Kidney (tissue), 14 donors: ENCODE measurements around the gene HHAT. TPM values are rescaled to one million over a fixed set of nuclear protein-coding genes. Genes with fewer than 3 reads are reported as not detected.

Experiments
- DNase-seq, 5 donors: peaks; one replicate each; pipeline ENCODE4 v3.0.0-alpha.2; 2013 to 2020
- FAIRE-seq: peaks from 2 replicates; lab custom pipeline; 2012; peaks lifted over from hg19 to GRCh38; lab: Jason Lieb, UNC
- H3K27ac ChIP-seq, 2 donors: one replicate each; pipeline ENCODE4 v1.7.0; 2013; ENCODE audit warnings: low read depth in 2 of 2, low read length in 2 of 2, inconsistent platforms in 1 of 2
- H3K27me3 ChIP-seq: one replicate; pipeline ENCODE4 v1.7.1; 2013; ENCODE audit warnings: low read length, inconsistent platforms; ENCODE audit not compliant: control insufficient read depth, insufficient read depth
- H3K36me3 ChIP-seq, 3 donors: one replicate each; pipeline versions ENCODE4 v1.7.0 to v1.7.1; 2013; ENCODE audit warnings: low read length in 3 of 3, control low read depth in 1 of 3, inconsistent platforms in 1 of 3; ENCODE audit not compliant: insufficient read depth in 3 of 3, control insufficient read depth in 2 of 3
- H3K4me1 ChIP-seq, 3 donors: one replicate each; pipeline versions ENCODE4 v1.7.0 to v1.7.1; 2013; ENCODE audit warnings: low read length in 3 of 3, inconsistent platforms in 1 of 3, low read depth in 1 of 3; ENCODE audit not compliant: control insufficient read depth in 2 of 3, insufficient read depth in 2 of 3
- H3K4me3 ChIP-seq, 3 donors: one replicate each; pipeline versions ENCODE4 v1.7.0 to v1.8.1; 2013; ENCODE audit warnings: low read length in 3 of 3, control low read depth in 1 of 3, inconsistent platforms in 1 of 3
- H3K9ac ChIP-seq, 3 donors: one replicate each; pipeline versions ENCODE4 v1.7.0 to v1.7.1; 2013; ENCODE audit warnings: low read length in 3 of 3, control low read depth in 1 of 3, inconsistent platforms in 1 of 3
- H3K9me3 ChIP-seq, 3 donors: one replicate each; pipeline versions ENCODE4 v1.7.0 to v1.7.1; 2013; ENCODE audit warnings: low read length in 3 of 3, control low read depth in 1 of 3, inconsistent platforms in 1 of 3; ENCODE audit not compliant: control insufficient read depth in 2 of 3, insufficient read depth in 1 of 3
- CTCF ChIP-seq: IDR thresholded peaks from 3 replicates; pipeline ENCODE4 v1.5.1; 2012; ENCODE audit warnings: mild to moderate bottlenecking, moderate library complexity, borderline replicate concordance; ENCODE audit not compliant: insufficient read depth; ENCODE audit errors: extremely low read depth
- intact Hi-C: fragments of 100-400 bp; cut with DNase I; formaldehyde crosslinking; loops from one replicate; pipeline ENCODE4 v1.11.1; 2022
- polyA plus RNA-seq: library from polyadenylated mRNA; stranded (reverse); fragments of 350-450 nt; fragmentation: Illumina TruSeq; extraction: RNeasy Lipid Tissue Mini Kit (QIAGEN cat#74804); gene quantifications from one replicate; pipeline ENCODE4 v1.2.3, GENCODE V29; 2014; ENCODE audit warnings: low read depth, low replicate concordance; ENCODE audit not compliant: insufficient read depth
- total RNA-seq: library from RNA; stranded (reverse); fragmentation: NEBNext Ultra II Directional; extraction: Animal tissue kit (Norgen Biotek cat#: 25700); gene quantifications from one replicate; pipeline ENCODE4 v1.2.1, GENCODE V29; 2021
- donor health status: control.
- donor health status: control.
- donor health status: control.
- donor health status: control.
- donor health status: control.
- donor health status: DM: yes; HTN: yes; CAD: no.
- donor health status: Normal renal cell carcinoma (clear cell type).

The HHAT gene
- total and polyA plus RNA-seq, 2 donors from 2014 or later = 5.5 to 9.7 TPM

DNA sequence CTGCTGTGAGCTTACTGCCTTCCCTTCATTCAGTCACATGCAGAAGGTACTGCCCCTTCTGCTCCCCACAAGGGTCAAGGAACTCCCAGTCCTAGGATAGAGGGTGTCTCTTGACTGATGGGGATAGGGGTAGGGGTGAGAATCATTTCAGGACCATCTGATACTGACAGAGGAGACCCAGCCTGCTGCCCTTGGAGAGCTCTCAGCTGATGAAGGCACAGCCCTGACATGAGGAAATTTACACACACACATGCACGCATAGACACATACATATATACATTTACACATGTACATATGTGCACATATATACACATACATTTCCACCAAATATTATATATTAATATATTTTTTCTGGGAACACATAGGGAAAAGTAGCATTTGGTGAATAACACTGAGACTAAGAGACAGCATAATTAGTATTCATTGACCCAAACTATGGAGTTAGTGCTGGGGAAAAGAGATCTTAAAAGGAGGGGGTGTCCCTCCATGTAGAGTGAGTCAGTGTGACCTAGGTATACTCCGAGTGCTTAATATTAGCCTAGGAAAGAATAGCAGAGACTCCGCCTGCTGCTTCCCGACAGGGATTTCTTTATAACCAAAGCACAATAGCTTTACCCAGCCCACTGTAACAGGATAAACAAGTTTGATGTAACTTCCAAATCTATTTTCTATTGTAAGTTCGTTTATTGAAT, 27.6 kb upstream of the HHAT start:
- H3K4me3 ChIP-seq = no peak overlapping the region
- no peaks in the 10 kb centered on the region for H3K9me3 ChIP-seq
- H3K36me3 ChIP-seq = no peaks in the 10 kb centered on the region
- no peak for TF ChIP-seq CTCF
- intact Hi-C loops = no loop called here
- H3K27me3 ChIP-seq = no peaks in the 10 kb centered on the region
- FAIRE-seq = no peak
- DNase-seq = no peak
- no peaks in the 10 kb centered on the region for H3K4me1 ChIP-seq
- H3K9ac ChIP-seq = no peak overlapping the region
- H3K27ac ChIP-seq = no peak overlapping the region

DNA sequence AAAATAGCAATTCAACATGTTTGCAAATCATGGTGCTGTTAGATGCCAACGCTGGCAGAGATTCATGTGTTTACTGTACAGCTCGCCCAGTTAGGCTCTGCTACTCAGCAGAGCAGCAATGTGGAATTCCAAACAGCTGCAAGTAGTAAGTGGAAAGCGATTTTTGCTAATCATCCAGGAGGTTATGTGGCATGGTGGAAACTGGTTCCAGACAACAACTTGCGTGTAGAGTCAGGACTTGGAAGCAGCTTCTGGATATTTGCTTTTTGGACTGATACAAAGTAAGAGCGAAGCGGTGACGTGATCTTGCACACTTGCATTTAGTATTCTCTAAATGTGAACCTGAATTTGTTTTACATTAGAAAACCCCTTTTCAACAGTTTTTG, 27.1 kb upstream of the HHAT start:
- H3K9ac ChIP-seq = no peak overlapping the region
- H3K4me3 ChIP-seq = no peak overlapping the region
- H3K4me1 ChIP-seq = no peaks in the 10 kb centered on the region
- H3K27ac ChIP-seq = no peak overlapping the region
- H3K36me3 ChIP-seq = no peaks in the 10 kb centered on the region
- FAIRE-seq (no peak), DNase-seq (peak in 1 of 5 donors; percentile 26)
- intact Hi-C loops = no loop called here
- no peaks in the 10 kb centered on the region for H3K27me3 ChIP-seq
- no peak for TF ChIP-seq CTCF
- no peaks in the 10 kb centered on the region for H3K9me3 ChIP-seq

- FAIRE-seq = no peak
- no peak for DNase-seq
- H3K4me1 ChIP-seq = no peaks in the 10 kb centered on the region
- H3K4me3 ChIP-seq = no peak overlapping the region
- no peaks in the 10 kb centered on the region for H3K36me3 ChIP-seq
- H3K27ac ChIP-seq = no peak overlapping the region
- TF ChIP-seq CTCF = no peak
- no peak overlapping the region for H3K9ac ChIP-seq
- intact Hi-C loops = no loop called here
- H3K27me3 ChIP-seq = no peaks in the 10 kb centered on the region
- H3K9me3 ChIP-seq = no peaks in the 10 kb centered on the region
These were observed 26.2 kb upstream of the HHAT start for GRCh38 chr1:210302501-210302900.

DNA sequence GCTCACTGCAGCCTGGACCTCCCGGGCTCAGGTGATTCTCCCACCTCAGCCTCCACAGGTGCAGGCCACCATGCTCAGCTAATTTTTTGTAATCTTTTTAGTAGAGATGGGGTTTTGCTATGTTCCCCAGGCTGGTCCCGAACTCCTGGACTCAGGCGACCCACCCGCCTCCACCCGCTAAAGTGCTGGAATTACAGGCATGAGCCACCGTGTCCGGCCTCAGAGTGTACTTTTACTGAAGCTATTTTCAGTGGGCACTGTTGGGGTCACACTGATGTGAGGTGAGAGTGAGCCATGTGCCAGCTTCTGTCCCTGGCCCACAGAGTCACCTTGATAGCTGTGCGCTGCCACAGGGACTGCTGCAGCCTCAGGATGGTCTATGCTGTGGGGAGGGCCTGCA, 25.3 kb upstream of the HHAT start:
- Histone ChIP-seq H3K4me1 (no peaks in the 10 kb centered on the region), H3K9me3 (no peaks in the 10 kb centered on the region), H3K4me3 (no peak overlapping the region), H3K36me3 (no peaks in the 10 kb centered on the region), H3K27ac (no peak overlapping the region), H3K27me3 (no peaks in the 10 kb centered on the region), H3K9ac (no peak overlapping the region)
- TF ChIP-seq CTCF = no peak
- intact Hi-C loops = no loop called here
- DNase-seq = no peak
- no peak for FAIRE-seq
